Tibial nerve (tissue), 4 donors: ENCODE measurements around the gene FOXD4L3. TPM values are rescaled to one million over a fixed set of nuclear protein-coding genes. Genes with fewer than 3 reads are reported as not detected.
A peak's percentile ranks its signal among the peaks of the same experiment; 100 is the strongest.
"Not testable (repeated sequence)": the region's sequence is repeated elsewhere in the genome, so short reads cannot be mapped to it uniquely, and the experiment has no call there.

Experiments used
- DNase-seq, 2 donors: peaks; one replicate each; pipeline ENCODE4 v3.0.0-alpha.2; 2019; ENCODE audit warnings: low spot score in 2 of 2
- H3K27ac ChIP-seq, 4 donors: fragments of 200-600 bp; sonication (generic) in 3 of 4; one replicate each; pipeline ENCODE4 v1.5.1; 2017 to 2019; ENCODE audit warnings: mild to moderate bottlenecking in 1 of 4
- H3K27me3 ChIP-seq, 2 donors: fragments of 200-600 bp; sonication (generic) in 1 of 2; one replicate each; pipeline versions ENCODE4 v1.5.1 to v1.6.0; 2017 to 2019
- H3K36me3 ChIP-seq, 3 donors: fragments of 200-600 bp; sonication (generic); one replicate each; pipeline ENCODE4 v1.5.1; 2018 to 2019
- H3K4me1 ChIP-seq, 4 donors: fragments of 200-600 bp; sonication (generic) in 3 of 4; one replicate each; pipeline ENCODE4 v1.5.1; 2017 to 2019
- H3K4me3 ChIP-seq, 4 donors: fragments of 200-600 bp; sonication (generic) in 3 of 4; one replicate each; pipeline ENCODE4 v1.5.1; 2017 to 2019; ENCODE audit warnings: mild to moderate bottlenecking in 1 of 4, moderate library complexity in 1 of 4
- H3K9me3 ChIP-seq, 4 donors: fragments of 200-600 bp; sonication (generic) in 3 of 4; one replicate each; pipeline ENCODE4 v1.5.1; 2017 to 2019
- WGBS, 2 donors: methylation state at CpG; one replicate each; pipeline ENCODE4 v1.1.5; 2018; 5-methylcytosine and 5-hydroxymethylcytosine counted together
- total RNA-seq, 4 donors: library from RNA; depleted of rRNA; stranded (reverse); fragments of >200 nt; gene quantifications; one replicate each; pipeline ENCODE4 v1.1.0, GENCODE V29; 2016

Gene FOXD4L3
- total RNA-seq, 4 donors from 2014 or later = not detected

DNA sequence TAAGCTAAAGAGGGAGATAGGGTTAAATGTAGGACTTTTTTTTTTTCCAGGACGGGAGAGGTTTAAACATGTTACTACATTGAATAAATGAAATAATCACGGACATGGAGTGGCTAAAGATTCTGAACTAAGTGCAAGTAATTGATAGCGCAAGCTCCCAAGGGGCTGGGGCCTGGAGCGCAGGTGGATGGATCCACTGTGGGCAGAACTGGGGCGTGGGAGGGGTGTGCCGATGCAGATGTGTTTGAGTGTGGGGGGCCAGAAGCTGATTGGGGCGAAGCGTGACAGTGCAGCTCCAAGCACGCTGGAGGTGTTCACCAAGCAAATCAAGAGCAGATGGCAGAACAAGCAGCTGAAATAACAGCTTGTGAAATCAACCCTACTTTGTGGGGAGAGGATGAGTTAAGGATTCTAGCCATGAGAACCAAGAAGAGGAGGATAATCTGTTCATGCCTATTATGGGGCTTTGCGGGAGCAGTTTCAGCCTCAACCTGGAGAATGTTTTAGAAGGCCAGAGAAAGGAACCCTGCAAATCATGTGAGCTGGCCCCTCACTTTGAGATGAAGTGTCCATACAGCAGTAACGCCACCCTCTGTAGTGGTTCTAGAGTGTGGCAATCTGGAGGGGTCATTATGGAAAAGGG, 28.0 kb downstream of the FOXD4L3 start:
- not testable (repeated sequence) for H3K27me3 ChIP-seq, H3K36me3 ChIP-seq, DNase-seq, H3K27ac ChIP-seq, H3K4me3 ChIP-seq, H3K9me3 ChIP-seq, H3K4me1 ChIP-seq
- 73 to 80% methylated on average over 9 to 10 of the region's 11 CpGs for WGBS, 2 donors

- WGBS, 2 donors = 44% methylated on average over 1 of the region's 1 CpG; no CpG with 5 or more reads in 1 of the 2 donors
- H3K36me3 ChIP-seq, H3K4me1 ChIP-seq, H3K4me3 ChIP-seq, H3K27me3 ChIP-seq, H3K9me3 ChIP-seq, H3K27ac ChIP-seq, DNase-seq: not testable (repeated sequence)
Measured at GRCh38 chr9:68332122-68332521, 29.5 kb downstream of the FOXD4L3 start.

GRCh38 chr9:68335935-68336334, 33.3 kb downstream of the FOXD4L3 start:
- not testable (repeated sequence) for DNase-seq, H3K4me1 ChIP-seq, H3K27me3 ChIP-seq, H3K9me3 ChIP-seq, H3K27ac ChIP-seq, H3K4me3 ChIP-seq, H3K36me3 ChIP-seq
- WGBS, 2 donors = 67 to 74% methylated on average over 3 of the region's 3 CpGs

GRCh38 chr9:68336639-68337339, 34.1 kb downstream of the FOXD4L3 start:
- not testable (repeated sequence) for DNase-seq, H3K4me3 ChIP-seq, H3K4me1 ChIP-seq, H3K9me3 ChIP-seq, H3K27me3 ChIP-seq, H3K36me3 ChIP-seq, H3K27ac ChIP-seq
- 66 to 70% methylated on average over 5 to 6 of the region's 10 CpGs for WGBS, 2 donors

DNA sequence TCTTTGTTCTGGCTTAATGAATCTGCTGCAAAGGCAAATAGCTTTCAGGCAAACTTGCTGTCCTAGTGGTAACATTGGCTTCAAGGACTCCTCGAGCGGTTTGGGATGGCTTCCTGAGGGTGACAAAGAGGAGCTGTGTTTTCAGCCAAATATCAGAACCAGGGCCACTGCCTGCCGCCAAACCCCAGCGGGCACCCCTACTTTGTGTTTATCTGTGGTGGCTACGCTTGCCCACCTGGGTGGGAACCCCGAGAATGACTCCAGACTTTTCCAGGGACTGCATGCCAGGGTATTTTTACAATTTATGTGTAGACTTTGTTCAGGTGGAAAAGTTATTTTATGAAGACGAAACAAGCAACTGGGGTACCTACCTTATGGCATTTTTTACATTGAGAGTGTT, 35.3 kb downstream of the FOXD4L3 start:
- WGBS, 2 donors = 82 to 86% methylated on average over 5 to 7 of the region's 7 CpGs
- not testable (repeated sequence) for H3K9me3 ChIP-seq, DNase-seq, H3K27me3 ChIP-seq, H3K27ac ChIP-seq, H3K36me3 ChIP-seq, H3K4me3 ChIP-seq, H3K4me1 ChIP-seq

DNA sequence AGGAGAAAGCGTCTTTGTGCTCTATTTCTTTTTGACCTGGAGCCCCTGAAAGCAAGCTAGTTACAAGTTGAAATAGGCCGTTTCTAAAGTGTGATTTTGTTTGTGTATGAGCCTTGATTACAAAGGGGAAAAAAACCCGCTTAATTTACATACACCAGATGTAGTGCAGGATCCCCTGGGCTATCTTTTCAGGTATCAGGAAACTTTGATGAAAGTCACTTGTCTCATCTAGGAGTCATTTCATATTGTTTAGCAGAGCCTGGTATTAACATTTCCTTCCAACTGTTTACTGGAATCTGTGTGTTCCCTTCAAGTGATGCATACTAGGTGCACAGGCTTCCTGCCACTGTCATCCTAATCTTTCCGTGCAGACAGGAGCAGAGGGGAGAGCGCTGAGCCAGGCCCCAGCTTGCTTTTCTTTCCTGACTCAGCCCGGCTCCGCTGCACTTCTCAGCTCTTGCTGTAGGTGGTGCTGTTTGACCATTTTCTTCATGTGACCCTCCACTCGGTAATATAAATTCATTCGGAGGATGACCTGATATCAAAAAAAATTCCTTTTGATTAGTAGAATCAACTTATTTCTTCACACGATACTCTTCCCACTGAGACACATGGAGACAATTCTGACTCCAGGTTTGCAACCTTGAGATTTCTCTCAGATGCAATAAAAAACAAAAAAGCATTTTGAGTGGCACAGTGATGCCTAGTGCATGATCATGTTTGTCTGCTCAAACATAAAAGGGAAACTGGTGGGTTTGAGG, 39.8 kb downstream of the FOXD4L3 start:
- not testable (repeated sequence) for H3K4me1 ChIP-seq, DNase-seq, H3K27ac ChIP-seq, H3K4me3 ChIP-seq, H3K9me3 ChIP-seq, H3K27me3 ChIP-seq, H3K36me3 ChIP-seq
- WGBS, 2 donors = 4 to 17% methylated on average over 4 to 5 of the region's 10 CpGs

DNA sequence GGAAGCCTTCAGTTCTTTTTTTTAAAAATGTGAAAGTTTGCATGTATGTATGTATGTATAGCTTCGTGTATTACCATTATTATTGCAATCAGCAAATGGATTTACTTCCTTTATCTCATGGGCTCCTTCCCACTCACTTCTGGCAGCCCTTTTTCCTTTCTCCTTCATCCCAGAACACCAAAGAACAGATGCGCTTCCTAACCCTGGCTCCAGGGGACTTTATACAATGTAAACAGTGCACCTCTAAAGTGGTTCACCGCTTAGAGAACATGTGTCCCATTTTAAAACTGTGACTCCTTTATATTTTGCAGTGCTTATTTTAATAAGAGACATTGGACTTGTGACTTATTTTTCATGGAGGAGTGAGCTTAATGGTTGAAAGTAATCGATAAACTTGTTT, 40.6 kb downstream of the FOXD4L3 start:
- H3K36me3 ChIP-seq, H3K4me3 ChIP-seq, H3K27ac ChIP-seq, DNase-seq, H3K27me3 ChIP-seq, H3K9me3 ChIP-seq, H3K4me1 ChIP-seq: not testable (repeated sequence)
- 47 to 67% methylated on average over 3 to 4 of the region's 4 CpGs for WGBS, 2 donors

GRCh38 chr9:68343992-68344391, 41.3 kb downstream of the FOXD4L3 start:
- not testable (repeated sequence) for H3K4me3 ChIP-seq, H3K36me3 ChIP-seq
- 46 to 82% methylated on average over 3 of the region's 4 CpGs for WGBS, 2 donors

DNA sequence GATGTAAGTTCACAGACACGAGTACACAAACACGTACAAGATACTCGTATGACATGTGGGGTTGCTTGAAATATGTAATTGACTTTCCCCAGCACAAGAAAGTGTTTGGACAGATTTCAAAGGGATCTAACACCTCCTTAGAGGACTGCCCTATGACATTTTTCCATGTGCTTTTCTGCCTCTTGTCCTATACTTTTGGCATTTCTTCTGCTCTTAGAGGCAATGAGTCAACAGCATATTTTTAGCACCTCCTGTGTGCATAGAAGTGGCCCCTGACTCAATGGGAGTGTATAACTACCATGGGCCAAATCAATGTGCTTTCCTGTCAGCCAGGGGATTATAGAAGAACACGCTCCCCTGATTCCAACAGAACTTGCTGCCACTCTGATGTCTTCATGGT, 49.0 kb downstream of the FOXD4L3 start:
- not testable (repeated sequence) for H3K27me3 ChIP-seq, H3K4me1 ChIP-seq, DNase-seq, H3K4me3 ChIP-seq, H3K36me3 ChIP-seq, H3K27ac ChIP-seq, H3K9me3 ChIP-seq
- 60 to 69% methylated on average over 4 of the region's 4 CpGs for WGBS, 2 donors

More at GRCh38 chr9:68343992-68344391, 41.3 kb downstream of the FOXD4L3 start:
- peak in 1 of 2 donors; percentile 15 for DNase-seq
- not testable (repeated sequence) for H3K27ac ChIP-seq, H3K27me3 ChIP-seq, H3K9me3 ChIP-seq, H3K4me1 ChIP-seq

Other genes starting within 250 kb of the FOXD4L3 start
- gene ZNG1C, start 60.9 kb upstream of the FOXD4L3 start, total RNA-seq = 10 to 100 TPM; 12.2 to 24.6 (median 18.1) TPM
- gene PGM5, start 53.7 kb downstream of the FOXD4L3 start, total RNA-seq = 10 to 100 TPM; 20.1 to 43.1 (median 27.0) TPM
- not detected for gene TMEM252, start 238.0 kb downstream of the FOXD4L3 start, total RNA-seq